Activated B cell treated with CpG ODN at 0.5 μM for 24 hours (primary cell): ENCODE measurements around the gene CLMP. TPM values are rescaled to one million over a fixed set of nuclear protein-coding genes. Genes with fewer than 3 reads are reported as not detected.

Experiments
- ATAC-seq: fragments of 200-7000 bp; cut with Tn5 transposase; one replicate; pipeline ENCODE4 v1.10.0; 2021; ENCODE audit warnings: low read depth, mild to moderate bottlenecking, moderate library complexity
- CTCF ChIA-PET: fragments of 350-600 bp; sonication (Branson Sonifier 250); formaldehyde crosslinking; loops from one replicate; lab custom pipeline; 2021; ENCODE audit warnings: antibody characterized with exemption; lab: Charles Lee
- POLR2A ChIA-PET: fragments of 350-600 bp; sonication (Branson Sonifier 250); formaldehyde crosslinking; loops from one replicate; lab custom pipeline; 2021; ENCODE audit warnings: antibody characterized with exemption; lab: Charles Lee
- DNase-seq: peaks from one replicate; pipeline ENCODE4 v3.0.0; 2022
- H3K27ac Mint-ChIP-seq: one replicate; pipeline ENCODE4 v1.8.0; 2020; ENCODE audit warnings: mixed read lengths
- H3K27me3 Mint-ChIP-seq: one replicate; pipeline ENCODE4 v1.8.0; 2021; ENCODE audit warnings: mixed read lengths
- H3K36me3 Mint-ChIP-seq: one replicate; pipeline ENCODE4 v1.8.0; 2021; ENCODE audit warnings: low read depth, mixed read lengths
- H3K4me1 Mint-ChIP-seq: one replicate; pipeline ENCODE4 v1.8.0; 2021; ENCODE audit warnings: mixed read lengths
- H3K4me3 Mint-ChIP-seq: one replicate; pipeline ENCODE4 v1.8.0; 2020; ENCODE audit warnings: mild to moderate bottlenecking, mixed read lengths
- H3K9me3 Mint-ChIP-seq: one replicate; pipeline ENCODE4 v1.8.0; 2020; ENCODE audit warnings: mixed read lengths
- CTCF ChIP-seq: fragments of 200-600 bp; IDR thresholded peaks from one replicate; pipeline ENCODE4 v1.8.0; 2022; ENCODE audit warnings: antibody characterized with exemption, mild to moderate bottlenecking
- intact Hi-C: fragments of 100-400 bp; cut with micrococcal nuclease; formaldehyde crosslinking; loops from one replicate; pipeline ENCODE4 v1.15.1; 2024
- total RNA-seq: library from RNA; stranded (reverse); gene quantifications from 2 replicates; pipeline ENCODE4 v1.2.3, GENCODE V29; 2022

The CLMP gene
- total RNA-seq = not detected in 2 replicates

DNA sequence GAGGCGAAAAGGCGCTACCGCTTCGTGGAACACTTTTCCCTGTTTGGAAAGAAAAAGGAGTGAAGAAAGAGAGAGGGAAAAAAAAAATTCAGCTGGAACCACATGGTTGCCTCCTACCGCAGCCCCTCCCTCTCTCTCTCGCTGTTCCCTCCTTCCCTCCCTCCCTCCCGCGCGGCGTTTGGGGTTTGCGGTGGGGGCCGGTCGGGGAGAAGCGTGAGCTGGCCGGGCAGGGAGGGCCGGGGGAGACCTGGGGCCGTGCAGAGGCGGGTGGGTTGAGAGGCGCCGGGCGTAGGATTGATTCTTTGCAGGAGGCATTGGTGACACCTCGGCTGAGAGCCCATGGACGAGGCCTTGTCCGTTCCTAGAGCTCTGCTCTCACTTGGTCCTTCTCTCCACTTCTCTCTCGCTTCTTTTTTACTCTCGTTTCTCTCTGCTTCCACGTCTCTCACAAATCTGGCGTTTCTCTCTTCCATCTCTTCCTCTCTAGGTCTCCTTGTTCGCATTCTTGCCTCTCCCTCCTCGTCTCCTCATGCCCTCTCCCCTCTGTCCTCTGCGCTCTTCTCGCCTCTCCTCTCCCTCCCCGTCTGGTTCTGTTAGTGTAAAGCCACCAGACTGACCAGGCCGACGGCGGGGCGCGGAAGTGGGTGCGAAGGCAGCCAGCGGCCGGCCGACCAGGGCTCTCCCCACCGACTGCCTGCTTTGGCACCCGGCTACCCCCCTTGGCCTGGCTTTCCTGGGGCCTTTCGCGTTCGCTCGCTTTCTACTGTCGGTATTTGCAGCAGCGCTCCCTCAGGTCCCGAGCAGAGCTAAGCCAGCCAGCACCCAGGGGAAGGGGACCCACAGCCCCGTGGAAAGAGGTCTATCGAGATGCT, at the start of gene CLMP:
CLMP (minus strand) TSS at position 61 of the 872 bp plus-strand sequence. CDS start 308 bp downstream, outside the sequence.
- Mint-ChIP-seq H3K4me1 (peaks cover 6% of the 10 kb centered on the region), H3K9me3 (no peaks in the 10 kb centered on the region), H3K36me3 (no peaks in the 10 kb centered on the region), H3K27ac (no peak within 1 kb of the TSS), H3K27me3 (peaks cover 56% of the 10 kb centered on the region), H3K4me3 (peak within 1 kb of the TSS; percentile 1)
- DNase-seq (no peak), ATAC-seq (no peak)
- POLR2A ChIA-PET = no interaction called here
- CTCF ChIA-PET = no interaction called here
- intact Hi-C loops = no loop called here
- TF ChIP-seq CTCF = no peak

- ATAC-seq = no peak
- no peak for TF ChIP-seq CTCF
- H3K27ac Mint-ChIP-seq = no peak overlapping the region
- H3K4me3 Mint-ChIP-seq = no peak overlapping the region
- intact Hi-C loops = no loop called here
- CTCF ChIA-PET = no interaction called here
- H3K36me3 Mint-ChIP-seq = no peaks in the 10 kb centered on the region
- no peaks in the 10 kb centered on the region for H3K9me3 Mint-ChIP-seq
- H3K4me1 Mint-ChIP-seq = peaks cover 1% of the 10 kb centered on the region
- POLR2A ChIA-PET = no interaction called here
- peaks cover 4% of the 10 kb centered on the region for H3K27me3 Mint-ChIP-seq
- no peak for DNase-seq
Measured at GRCh38 chr11:123241874-123242543, 47.0 kb upstream of the CLMP start.

- Mint-ChIP-seq H3K4me1 (no peaks in the 10 kb centered on the region), H3K36me3 (no peaks in the 10 kb centered on the region), H3K9me3 (no peaks in the 10 kb centered on the region), H3K27ac (no peak overlapping the region), H3K27me3 (peaks cover 4% of the 10 kb centered on the region), H3K4me3 (no peak overlapping the region)
- CTCF ChIA-PET = no interaction called here
- POLR2A ChIA-PET = no interaction called here
- no peak for TF ChIP-seq CTCF
- intact Hi-C loops = no loop called here
- DNase-seq (no peak), ATAC-seq (no peak)
Measured at GRCh38 chr11:123241294-123241693, 46.2 kb upstream of the CLMP start.

GRCh38 chr11:123239191-123240150, 44.4 kb upstream of the CLMP start:
- ChIA-PET CTCF (interaction anchor here (1.0 kb wide), 1 partner anchor 8 kb away, joined by 3 read pairs; no protein-coding TSS in a partner anchor), POLR2A (no interaction called here)
- intact Hi-C loops = no loop called here
- Mint-ChIP-seq H3K36me3 (no peaks in the 10 kb centered on the region), H3K27ac (no peak overlapping the region), H3K27me3 (peaks cover 4% of the 10 kb centered on the region), H3K4me3 (no peak overlapping the region), H3K4me1 (no peaks in the 10 kb centered on the region), H3K9me3 (no peaks in the 10 kb centered on the region)
- TF ChIP-seq CTCF = no peak
- ATAC-seq (no peak), DNase-seq (no peak)
